SU-DHL-6 (cell line): Measurements from ENCODE around the gene FAM98B.

ENCODE experiments used
- H2AFZ ChIP-seq: fragments of 200-600 bp; sonication (generic); 2 replicates; pipeline ENCODE4 v1.6.1; 2014; ENCODE audit warnings: low read depth, mild to moderate bottlenecking, moderate library complexity, mixed read lengths, antibody characterized with exemption, low read length; ENCODE audit not compliant: severe bottlenecking
- H3F3A ChIP-seq: fragments of 200-600 bp; shearing (Covaris generic); 2 replicates; pipeline ENCODE4 v1.6.0; 2016; ENCODE audit warnings: antibody characterized with exemption, mild to moderate bottlenecking; ENCODE audit not compliant: insufficient read depth
- H3K27ac ChIP-seq: fragments of 200-600 bp; sonication (generic); 2 replicates; pipeline ENCODE4 v1.5.1; 2016; ENCODE audit warnings: low read depth, mild to moderate bottlenecking, low read length, moderate library complexity, mixed read lengths
- H3K27me3 ChIP-seq: fragments of 200-600 bp; sonication (generic), shearing (Covaris generic); 2 replicates; pipeline ENCODE4 v1.6.0; 2014; ENCODE audit warnings: mild to moderate bottlenecking, low read length
- H3K36me3 ChIP-seq: fragments of 200-600 bp; sonication (generic); 2 replicates; pipeline ENCODE4 v1.6.1; 2014; ENCODE audit warnings: mild to moderate bottlenecking, low read length, mixed read lengths
- H3K4me2 ChIP-seq: fragments of 300-600, 200-600 bp; shearing (Covaris generic), sonication (generic); 2 replicates; pipeline ENCODE4 v1.6.0; 2014; ENCODE audit warnings: low read length, low read depth, mild to moderate bottlenecking; ENCODE audit not compliant: poor library complexity, severe bottlenecking
- H3K4me3 ChIP-seq: fragments of 200-600 bp; sonication (generic); 2 replicates; pipeline ENCODE4 v1.5.1; 2014; ENCODE audit warnings: antibody characterized with exemption, low read length, mild to moderate bottlenecking, mixed read lengths; ENCODE audit not compliant: insufficient read depth, poor library complexity, severe bottlenecking
- H3K79me2 ChIP-seq: fragments of 200-600 bp; sonication (generic); 2 replicates; pipeline ENCODE4 v1.6.1; 2014; ENCODE audit warnings: mild to moderate bottlenecking, low read length, moderate library complexity; ENCODE audit not compliant: insufficient read depth
- H3K9ac ChIP-seq: fragments of 200-600 bp; sonication (generic); 2 replicates; pipeline ENCODE4 v1.7.0; 2014; ENCODE audit warnings: mild to moderate bottlenecking, low read length
- H3K9me2 ChIP-seq: fragments of 200-600 bp; sonication (generic); replicated peaks from 2 replicates; pipeline ENCODE4 v1.6.1; 2014; ENCODE audit warnings: low read length; ENCODE audit not compliant: insufficient read depth
- H3K9me3 ChIP-seq: fragments of 200-600 bp; sonication (generic); 2 replicates; pipeline ENCODE4 v1.6.1; 2014; ENCODE audit warnings: low read length, mixed read lengths; ENCODE audit not compliant: insufficient read depth
- H4K20me1 ChIP-seq: fragments of 200-600 bp; sonication (generic); 2 replicates; pipeline ENCODE4 v1.6.1; 2014; ENCODE audit warnings: low read depth, mild to moderate bottlenecking, antibody characterized with exemption, low read length, moderate library complexity, mixed read lengths
- CTCF ChIP-seq: fragments of 200-600 bp; sonication (generic); IDR thresholded peaks from one replicate; pipeline ENCODE4 v1.5.1; 2017; ENCODE audit warnings: antibody characterized with exemption, mild to moderate bottlenecking, low read length, moderate library complexity; ENCODE audit not compliant: insufficient read depth, poor library complexity, severe bottlenecking
- EZH2phosphoT487 ChIP-seq: fragments of 200-600 bp; sonication (generic), shearing (Covaris generic); conservative IDR thresholded peaks from 2 replicates; pipeline ENCODE4 v1.6.1; 2018; ENCODE audit warnings: mild to moderate bottlenecking, antibody characterized with exemption, low read length, moderate library complexity, mixed read lengths

The FAM98B gene

DNA sequence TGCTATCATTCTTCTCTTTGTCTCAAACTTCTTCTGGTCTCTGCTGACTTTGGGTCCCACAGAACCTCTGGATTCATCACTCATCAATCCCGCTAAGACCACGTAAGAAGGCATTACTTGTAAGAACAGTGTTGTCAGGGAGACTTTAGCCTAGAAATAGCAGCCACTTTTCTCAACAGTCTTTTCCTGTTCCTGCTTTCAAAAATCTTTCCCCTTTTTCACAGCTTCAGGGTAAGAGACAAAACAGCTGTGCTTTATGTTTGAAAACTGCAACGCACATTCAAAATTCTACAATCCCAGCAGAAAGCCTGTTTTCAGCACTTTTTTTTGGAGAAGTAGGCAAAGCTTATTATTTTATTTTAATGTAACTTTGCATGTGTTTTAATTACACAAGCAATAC is 42.0 kb upstream of the FAM98B start:
- Histone ChIP-seq H3K27ac (no peak overlapping the region), H3K27me3 (no peaks in the 10 kb centered on the region), H3K4me2 (no peak overlapping the region)

DNA sequence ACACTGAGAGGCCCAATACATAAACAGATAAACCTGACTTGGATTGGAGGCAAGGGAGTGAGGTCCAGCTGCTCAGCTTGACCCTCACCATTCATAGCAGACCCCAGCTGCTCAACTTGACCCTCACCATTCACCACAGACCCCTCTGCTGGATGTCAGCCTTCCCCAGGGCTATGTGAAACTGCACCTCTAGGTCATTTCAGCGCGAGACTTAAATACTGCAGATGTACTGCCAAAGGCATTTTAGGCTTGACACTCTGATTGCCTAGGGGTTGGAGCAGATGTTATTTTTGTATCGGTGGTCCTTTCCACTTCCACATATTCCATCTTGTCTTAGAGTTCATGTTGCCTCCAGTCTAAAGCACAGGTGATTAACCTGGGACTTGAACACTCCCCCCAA is 41.5 kb upstream of the FAM98B start:
- H3F3A ChIP-seq: no peaks in the 10 kb centered on the region
- H3K9ac ChIP-seq: no peak overlapping the region
- H3K27ac ChIP-seq: no peak overlapping the region
- H3K4me2 ChIP-seq: no peak overlapping the region
- no peaks in the 10 kb centered on the region for H3K79me2 ChIP-seq
- no peaks in the 10 kb centered on the region for H3K9me3 ChIP-seq
- TF ChIP-seq EZH2phosphoT487 (no peak), CTCF (no peak)
- no peaks in the 10 kb centered on the region for H3K36me3 ChIP-seq
- H3K4me3 ChIP-seq: no peak overlapping the region
- no peaks in the 10 kb centered on the region; the same call in 1 of the 2 replicates for H3K27me3 ChIP-seq
- H3K9me2 ChIP-seq: no peaks in the 10 kb centered on the region
- H4K20me1 ChIP-seq: no peaks in the 10 kb centered on the region
- H2AFZ ChIP-seq: no peak overlapping the region

More for the DNA sequence above, 42.0 kb upstream of the FAM98B start:
- no peaks in the 10 kb centered on the region for H3K9me2 ChIP-seq
- no peaks in the 10 kb centered on the region for H4K20me1 ChIP-seq
- H3F3A ChIP-seq: no peaks in the 10 kb centered on the region
- H2AFZ ChIP-seq: no peak overlapping the region
- H3K36me3 ChIP-seq: no peaks in the 10 kb centered on the region
- no peaks in the 10 kb centered on the region for H3K79me2 ChIP-seq
- no peaks in the 10 kb centered on the region for H3K9me3 ChIP-seq
- no peak overlapping the region for H3K9ac ChIP-seq
- H3K4me3 ChIP-seq: no peak overlapping the region
- TF ChIP-seq CTCF (no peak), EZH2phosphoT487 (no peak)

- no peak overlapping the region for H3K4me3 ChIP-seq
- H3K9me3 ChIP-seq: no peaks in the 10 kb centered on the region
- H3K36me3 ChIP-seq: no peaks in the 10 kb centered on the region
- no peaks in the 10 kb centered on the region for H3K79me2 ChIP-seq
- no peak overlapping the region for H2AFZ ChIP-seq
- H3F3A ChIP-seq: no peaks in the 10 kb centered on the region
- H3K9me2 ChIP-seq: no peaks in the 10 kb centered on the region
- no peaks in the 10 kb centered on the region for H4K20me1 ChIP-seq
- no peaks in the 10 kb centered on the region; the same call in 1 of the 2 replicates for H3K27me3 ChIP-seq
- H3K9ac ChIP-seq: no peak overlapping the region
- H3K4me2 ChIP-seq: no peak overlapping the region
- TF ChIP-seq EZH2phosphoT487 (no peak), CTCF (no peak)
- no peak overlapping the region for H3K27ac ChIP-seq
Observed at GRCh38 chr15:38414357-38414756, 39.6 kb upstream of the FAM98B start.
